ENCODE results near the gene GON4L.

Gene GON4L

GRCh38 chr1:155882235-155882634 is 25.2 kb upstream of the GON4L start:
- H3K27ac Mint-ChIP-seq: peak overlapping the region in 1 of 3 experiments; percentile 37
- H3K9me3 Mint-ChIP-seq: no peaks in the 10 kb centered on the region
- peaks cover 14% of the 10 kb centered on the region for H3K4me1 Mint-ChIP-seq
- no peaks in the 10 kb centered on the region for H3K27me3 Mint-ChIP-seq (ENCODE audit: low read depth)
- no peak overlapping the region for H3K4me3 Mint-ChIP-seq
- TF ChIP-seq CTCF (IDR thresholded peaks at IDR 0.05; ENCODE audit: unreplicated experiment in 3 of 3): no peak
- H3K36me3 Mint-ChIP-seq (ENCODE audit: low read depth): peaks cover 3% of the 10 kb centered on the region

- Mint-ChIP-seq H3K36me3 (ENCODE audit: low read depth) (peaks cover 3% of the 10 kb centered on the region), H3K9me3 (no peaks in the 10 kb centered on the region), H3K4me1 (peaks cover 14% of the 10 kb centered on the region), H3K27me3 (ENCODE audit: low read depth) (no peaks in the 10 kb centered on the region), H3K27ac (no peak overlapping the region), H3K4me3 (no peak overlapping the region)
- TF ChIP-seq CTCF (IDR thresholded peaks at IDR 0.05; ENCODE audit: unreplicated experiment in 3 of 3): no peak
These were observed 23.9 kb upstream of the GON4L start for GRCh38 chr1:155880950-155881349.

GRCh38 chr1:155880251-155880650 is 23.2 kb upstream of the GON4L start:
- H3K27ac Mint-ChIP-seq: no peak overlapping the region
- no peak overlapping the region for H3K4me3 Mint-ChIP-seq
- no peak for TF ChIP-seq CTCF (IDR thresholded peaks at IDR 0.05; ENCODE audit: unreplicated experiment in 3 of 3)
- H3K36me3 Mint-ChIP-seq (ENCODE audit: low read depth): peaks cover 3% of the 10 kb centered on the region
- no peaks in the 10 kb centered on the region for H3K9me3 Mint-ChIP-seq
- H3K27me3 Mint-ChIP-seq (ENCODE audit: low read depth): no peaks in the 10 kb centered on the region
- H3K4me1 Mint-ChIP-seq: peaks cover 14% of the 10 kb centered on the region

GRCh38 chr1:155877945-155878344 is 20.9 kb upstream of the GON4L start:
- no peak overlapping the region for H3K27ac Mint-ChIP-seq
- peaks cover 3% of the 10 kb centered on the region for H3K36me3 Mint-ChIP-seq (ENCODE audit: low read depth)
- H3K9me3 Mint-ChIP-seq: no peaks in the 10 kb centered on the region
- no peak for TF ChIP-seq CTCF (IDR thresholded peaks at IDR 0.05; ENCODE audit: unreplicated experiment in 3 of 3)
- no peaks in the 10 kb centered on the region for H3K27me3 Mint-ChIP-seq (ENCODE audit: low read depth)
- no peaks in the 10 kb centered on the region for H3K4me1 Mint-ChIP-seq
- no peak overlapping the region for H3K4me3 Mint-ChIP-seq

GRCh38 chr1:155873860-155874259 is 16.8 kb upstream of the GON4L start:
- Mint-ChIP-seq H3K27ac (no peak overlapping the region), H3K4me1 (peaks cover 23% of the 10 kb centered on the region), H3K4me3 (no peak overlapping the region), H3K27me3 (ENCODE audit: low read depth) (no peaks in the 10 kb centered on the region), H3K36me3 (ENCODE audit: low read depth) (peaks cover 3% of the 10 kb centered on the region), H3K9me3 (no peaks in the 10 kb centered on the region)
- TF ChIP-seq CTCF (IDR thresholded peaks at IDR 0.05; ENCODE audit: unreplicated experiment in 3 of 3): no peak

- no peaks in the 10 kb centered on the region for H3K36me3 Mint-ChIP-seq (ENCODE audit: low read depth)
- no peak for TF ChIP-seq CTCF (IDR thresholded peaks at IDR 0.05; ENCODE audit: unreplicated experiment in 3 of 3)
- no peaks in the 10 kb centered on the region for H3K27me3 Mint-ChIP-seq (ENCODE audit: low read depth)
- peak overlapping the region in 1 of 3 experiments; percentile 43 for H3K27ac Mint-ChIP-seq
- H3K4me1 Mint-ChIP-seq: peaks cover 23% of the 10 kb centered on the region
- no peaks in the 10 kb centered on the region for H3K9me3 Mint-ChIP-seq
- H3K4me3 Mint-ChIP-seq: no peak overlapping the region
These were observed 15.5 kb upstream of the GON4L start for GRCh38 chr1:155872527-155872926.
